ENCODE data around the gene BIRC6. TPM values are rescaled to one million over a fixed set of nuclear protein-coding genes. Genes with fewer than 3 reads are reported as not detected.

Gene BIRC6
- total RNA-seq, 1 donor from 2014 or later, result 32.7 TPM

DNA sequence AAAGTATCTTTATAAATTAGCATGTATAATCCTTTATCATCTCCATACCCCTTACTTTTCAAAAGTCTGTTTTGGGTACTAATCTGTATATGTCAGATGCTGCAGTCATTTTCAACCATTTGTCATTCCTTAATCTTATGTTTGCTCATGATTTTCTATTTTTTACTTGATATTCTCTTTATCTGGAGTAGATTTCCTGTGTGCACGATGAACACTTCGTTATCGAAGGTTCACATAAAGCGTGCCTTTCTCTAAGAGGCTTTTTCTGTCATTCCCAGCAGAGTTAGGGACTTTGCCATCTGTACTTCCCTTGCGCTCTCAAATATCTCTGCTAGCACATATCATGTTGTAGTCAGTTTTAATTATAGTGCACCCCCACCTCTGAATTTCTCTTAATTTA is 123.2 kb downstream of the BIRC6 start:
- Histone ChIP-seq H3K27me3 (ENCODE audit: low read depth) (no peaks in the 10 kb centered on the region), H3K36me3 (peaks cover 86% of the 10 kb centered on the region), H3K4me3 (no peak overlapping the region), H3K27ac (replicated peaks) (no peak overlapping the region), H3K4me1 (no peaks in the 10 kb centered on the region), H3K9me3 (replicated peaks) (no peaks in the 10 kb centered on the region)
- TF ChIP-seq, protein P1, sequence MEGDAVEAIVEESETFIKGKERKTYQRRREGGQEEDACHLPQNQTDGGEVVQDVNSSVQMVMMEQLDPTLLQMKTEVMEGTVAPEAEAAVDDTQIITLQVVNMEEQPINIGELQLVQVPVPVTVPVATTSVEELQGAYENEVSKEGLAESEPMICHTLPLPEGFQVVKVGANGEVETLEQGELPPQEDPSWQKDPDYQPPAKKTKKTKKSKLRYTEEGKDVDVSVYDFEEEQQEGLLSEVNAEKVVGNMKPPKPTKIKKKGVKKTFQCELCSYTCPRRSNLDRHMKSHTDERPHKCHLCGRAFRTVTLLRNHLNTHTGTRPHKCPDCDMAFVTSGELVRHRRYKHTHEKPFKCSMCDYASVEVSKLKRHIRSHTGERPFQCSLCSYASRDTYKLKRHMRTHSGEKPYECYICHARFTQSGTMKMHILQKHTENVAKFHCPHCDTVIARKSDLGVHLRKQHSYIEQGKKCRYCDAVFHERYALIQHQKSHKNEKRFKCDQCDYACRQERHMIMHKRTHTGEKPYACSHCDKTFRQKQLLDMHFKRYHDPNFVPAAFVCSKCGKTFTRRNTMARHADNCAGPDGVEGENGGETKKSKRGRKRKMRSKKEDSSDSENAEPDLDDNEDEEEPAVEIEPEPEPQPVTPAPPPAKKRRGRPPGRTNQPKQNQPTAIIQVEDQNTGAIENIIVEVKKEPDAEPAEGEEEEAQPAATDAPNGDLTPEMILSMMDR (IDR thresholded peaks at IDR 0.05; ENCODE audit: borderline replicate concordance), result no peak
- intact Hi-C loops (cut with micrococcal nuclease), result no loop called here
- DNase-seq, result no peak

DNA sequence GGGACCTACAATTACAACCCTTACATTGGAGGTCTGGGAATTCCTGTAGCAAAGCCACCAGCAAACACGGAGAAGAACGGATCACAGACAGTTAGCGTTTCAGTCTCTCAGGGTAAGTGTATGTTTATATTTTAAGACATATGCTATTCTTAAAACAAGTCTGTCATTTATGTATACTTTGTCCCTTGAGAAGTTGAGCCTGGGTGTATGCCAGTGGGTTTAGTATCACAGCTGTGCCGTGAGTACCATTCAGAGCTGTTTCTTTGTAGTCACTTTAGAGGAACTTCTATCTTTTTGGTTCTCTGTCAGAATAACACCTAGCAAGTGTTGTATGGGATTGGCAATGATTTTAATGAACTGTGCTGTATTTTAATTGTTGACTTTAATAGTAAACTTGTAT is 125.6 kb downstream of the BIRC6 start:
- H3K4me3 ChIP-seq, result no peak overlapping the region
- intact Hi-C loops (cut with micrococcal nuclease), result no loop called here
- H3K36me3 ChIP-seq, result peaks cover 94% of the 10 kb centered on the region
- no peaks in the 10 kb centered on the region for H3K27me3 ChIP-seq (ENCODE audit: low read depth)
- H3K27ac ChIP-seq (replicated peaks), result no peak overlapping the region
- H3K4me1 ChIP-seq, result no peaks in the 10 kb centered on the region
- no peak for DNase-seq
- TF ChIP-seq, protein P1 (IDR thresholded peaks at IDR 0.05; ENCODE audit: borderline replicate concordance), result no peak
- no peaks in the 10 kb centered on the region for H3K9me3 ChIP-seq (replicated peaks)

DNA sequence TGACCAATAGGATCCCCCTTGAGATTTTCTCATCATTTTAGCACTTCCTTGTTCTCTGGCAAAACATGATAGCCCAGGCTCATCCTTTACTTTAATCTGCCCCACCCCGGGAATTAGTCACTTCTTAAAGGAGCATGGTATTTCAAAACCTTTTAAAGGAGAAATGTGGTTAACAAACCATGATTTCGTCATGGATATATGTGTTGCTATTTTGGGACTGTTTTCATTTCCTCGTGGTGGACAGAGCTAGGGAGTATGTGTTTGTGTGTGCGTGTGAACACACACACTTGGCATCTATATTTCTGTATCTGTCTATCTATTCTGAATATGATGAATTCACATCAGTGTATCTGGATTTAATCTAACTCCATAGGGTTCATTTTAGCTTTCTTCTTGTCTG is 128.1 kb downstream of the BIRC6 start:
- no peaks in the 10 kb centered on the region for H3K9me3 ChIP-seq (replicated peaks)
- H3K4me1 ChIP-seq, result no peaks in the 10 kb centered on the region
- H3K27me3 ChIP-seq (ENCODE audit: low read depth), result no peaks in the 10 kb centered on the region
- intact Hi-C loops (cut with micrococcal nuclease), result no loop called here
- H3K36me3 ChIP-seq, result peaks cover 88% of the 10 kb centered on the region
- DNase-seq, result no peak
- no peak overlapping the region for H3K4me3 ChIP-seq
- TF ChIP-seq, protein P1 (IDR thresholded peaks at IDR 0.05; ENCODE audit: borderline replicate concordance), result no peak
- H3K27ac ChIP-seq (replicated peaks), result no peak overlapping the region

DNA sequence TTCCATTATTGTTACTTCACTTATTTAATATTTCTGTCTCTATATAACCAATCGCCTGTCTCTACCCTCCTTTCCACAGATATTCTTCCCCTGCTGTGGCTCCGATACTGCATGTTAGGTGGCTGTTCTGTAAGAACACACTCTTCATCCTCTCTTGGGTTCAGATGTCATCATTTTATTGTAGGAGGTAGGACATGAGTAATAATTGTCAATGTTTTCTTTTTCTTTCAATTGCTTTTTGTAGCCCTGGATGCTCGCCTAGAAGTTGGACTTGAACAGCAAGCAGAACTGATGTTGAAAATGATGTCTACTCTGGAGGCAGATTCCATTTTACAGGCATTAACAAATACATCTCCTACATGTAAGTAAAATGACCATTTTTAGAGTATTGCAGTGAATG is 128.6 kb downstream of the BIRC6 start:
- TF ChIP-seq, protein P1 (IDR thresholded peaks at IDR 0.05; ENCODE audit: borderline replicate concordance), result no peak
- Histone ChIP-seq H3K4me1 (no peaks in the 10 kb centered on the region), H3K36me3 (peaks cover 88% of the 10 kb centered on the region), H3K27ac (replicated peaks) (no peak overlapping the region), H3K9me3 (replicated peaks) (no peaks in the 10 kb centered on the region), H3K27me3 (ENCODE audit: low read depth) (no peaks in the 10 kb centered on the region), H3K4me3 (no peak overlapping the region)
- intact Hi-C loops (cut with micrococcal nuclease), result no loop called here
- DNase-seq, result no peak

DNA sequence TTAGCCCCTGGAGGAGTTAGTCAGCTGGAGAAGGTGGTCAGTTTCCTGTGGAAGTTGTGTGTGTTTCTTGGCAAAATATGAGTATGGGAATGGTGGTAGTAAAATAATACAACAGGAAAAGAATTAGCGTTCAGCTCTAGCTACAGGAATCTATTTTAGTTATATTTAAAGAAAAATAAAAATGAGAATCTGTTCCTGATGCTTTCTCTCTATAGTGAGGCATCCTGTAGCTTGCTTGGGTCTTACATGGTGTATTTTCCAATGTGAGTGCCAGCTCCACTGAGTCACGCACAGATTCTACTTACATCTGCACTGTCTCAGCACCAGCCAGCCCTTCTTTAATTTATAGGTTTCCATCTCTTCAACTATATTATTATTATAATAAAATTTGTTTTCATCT is 132.2 kb downstream of the BIRC6 start:
- Histone ChIP-seq H3K9me3 (replicated peaks) (no peaks in the 10 kb centered on the region), H3K36me3 (peaks cover 59% of the 10 kb centered on the region), H3K27me3 (ENCODE audit: low read depth) (no peaks in the 10 kb centered on the region), H3K4me1 (no peaks in the 10 kb centered on the region), H3K4me3 (no peak overlapping the region), H3K27ac (replicated peaks) (no peak overlapping the region)
- TF ChIP-seq, protein P1 (IDR thresholded peaks at IDR 0.05; ENCODE audit: borderline replicate concordance), result no peak
- intact Hi-C loops (cut with micrococcal nuclease), result no loop called here
- DNase-seq, result no peak

DNA sequence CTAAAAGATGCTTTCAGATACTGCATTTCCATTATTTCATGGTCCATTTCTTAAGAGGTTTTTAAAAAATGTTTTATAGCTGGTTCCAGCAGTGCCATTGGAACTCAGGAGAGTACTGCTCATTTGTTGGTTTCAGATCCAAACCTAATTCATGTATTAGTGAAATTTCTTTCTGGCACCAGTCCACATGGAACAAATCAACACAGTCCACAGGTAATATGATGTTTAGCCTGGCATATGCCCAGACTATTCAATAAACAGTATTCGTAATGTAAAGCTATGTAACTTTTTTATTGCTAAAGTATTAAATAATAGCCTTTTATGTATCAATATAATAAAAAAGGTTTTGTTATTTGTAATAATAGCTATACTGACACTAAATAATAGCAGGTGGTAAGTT is 134.5 kb downstream of the BIRC6 start:
- peaks cover 60% of the 10 kb centered on the region for H3K36me3 ChIP-seq
- no peaks in the 10 kb centered on the region for H3K27me3 ChIP-seq (ENCODE audit: low read depth)
- H3K4me1 ChIP-seq, result no peaks in the 10 kb centered on the region
- H3K9me3 ChIP-seq (replicated peaks), result no peaks in the 10 kb centered on the region
- no peak for DNase-seq
- TF ChIP-seq, protein P1 (IDR thresholded peaks at IDR 0.05; ENCODE audit: borderline replicate concordance), result no peak
- no peak overlapping the region for H3K27ac ChIP-seq (replicated peaks)
- intact Hi-C loops (cut with micrococcal nuclease), result no loop called here
- H3K4me3 ChIP-seq, result no peak overlapping the region
